HG02981 (cell line): ENCODE measurements around the gene B4GALNT1.
"Not testable (repeated sequence)": the region's sequence is repeated elsewhere in the genome, so short reads cannot be mapped to it uniquely, and the experiment has no call there.

Experiments
- ATAC-seq: cut with Tn5 transposase; IDR thresholded peaks from one replicate; pipeline ENCODE4 v1.9.1; 2021; ENCODE audit warnings: mild to moderate bottlenecking, moderate library complexity; ENCODE audit not compliant: unreplicated experiment

B4GALNT1 gene

GRCh38 chr12:57632958-57633840 is at the start of gene B4GALNT1:
B4GALNT1 (minus strand) TSS chr12:57633201; CDS start chr12:57632132, 1,069 bp downstream.
- peak; percentile 72 for ATAC-seq

GRCh38 chr12:57679697-57680096 is 46.7 kb upstream of the B4GALNT1 start:
- no peak for ATAC-seq

GRCh38 chr12:57677947-57678346 is 44.9 kb upstream of the B4GALNT1 start:
- not testable (repeated sequence) for ATAC-seq

GRCh38 chr12:57674691-57675090 is 41.7 kb upstream of the B4GALNT1 start:
- no peak for ATAC-seq

GRCh38 chr12:57672801-57673200 is 39.8 kb upstream of the B4GALNT1 start:
- ATAC-seq = no peak

- not testable (repeated sequence) for ATAC-seq
Observed at GRCh38 chr12:57671811-57672210, 38.8 kb upstream of the B4GALNT1 start.

- not testable (repeated sequence) for ATAC-seq
Observed at GRCh38 chr12:57669691-57670090, 36.7 kb upstream of the B4GALNT1 start.

GRCh38 chr12:57666897-57667296 is 33.9 kb upstream of the B4GALNT1 start:
- ATAC-seq = no peak

GRCh38 chr12:57665066-57665820 is 32.2 kb upstream of the B4GALNT1 start:
- ATAC-seq = not testable (repeated sequence)

GRCh38 chr12:57661376-57661775 is 28.4 kb upstream of the B4GALNT1 start:
- no peak for ATAC-seq

GRCh38 chr12:57658890-57659289 is 25.9 kb upstream of the B4GALNT1 start:
- no peak for ATAC-seq

GRCh38 chr12:57657744-57658143 is 24.7 kb upstream of the B4GALNT1 start:
- ATAC-seq = no peak

GRCh38 chr12:57656408-57656807 is 23.4 kb upstream of the B4GALNT1 start:
- not testable (repeated sequence) for ATAC-seq

- no peak for ATAC-seq
Observed at GRCh38 chr12:57655541-57656240, 22.7 kb upstream of the B4GALNT1 start.

- no peak for ATAC-seq
Observed at GRCh38 chr12:57654042-57654441, 21.0 kb upstream of the B4GALNT1 start.

GRCh38 chr12:57646659-57647049 is 13.7 kb upstream of the B4GALNT1 start:
- ATAC-seq = not testable (repeated sequence)

- ATAC-seq = not testable (repeated sequence)
Observed at GRCh38 chr12:57645990-57646658, 13.1 kb upstream of the B4GALNT1 start.

GRCh38 chr12:57641699-57642442 is 8.9 kb upstream of the B4GALNT1 start:
- no peak for ATAC-seq

- no peak for ATAC-seq
Observed at GRCh38 chr12:57640175-57641042, 7.4 kb upstream of the B4GALNT1 start.
